Endothelial cell of umbilical vein (primary cell): ENCODE results near the gene SKIL.

Source experiments
- CTCF ChIP-seq, 2 donors: IDR thresholded peaks; 1 replicate in 1 of 2; 2 replicates in 1 of 2; pipeline ENCODE4 v1.5.1; 2011; ENCODE audit warnings: low read length in 2 of 2, mild to moderate bottlenecking in 2 of 2, moderate library complexity in 2 of 2, control low read depth in 1 of 2, inconsistent platforms in 1 of 2, low read depth in 1 of 2; ENCODE audit not compliant: insufficient read depth in 1 of 2; ENCODE audit errors: extremely low read depth in 1 of 2
- FOS ChIP-seq: IDR thresholded peaks from 2 replicates; pipeline ENCODE4 v1.6.1; 2011; ENCODE audit warnings: mild to moderate bottlenecking, low read length, moderate library complexity, borderline replicate concordance; ENCODE audit not compliant: insufficient read depth
- MYC ChIP-seq: IDR thresholded peaks from one replicate; pipeline ENCODE4 v1.6.1; 2011; ENCODE audit warnings: mild to moderate bottlenecking, low read depth, low read length

GRCh38 chr3:170327040-170327808 lies 30.3 kb upstream of the SKIL start:
- TF ChIP-seq MYC: no peak
- no peak for TF ChIP-seq CTCF (IDR thresholded peaks at IDR 0.05; ENCODE audit: extremely low read depth in 1 of 2, insufficient read depth in 1 of 2, low read depth in 1 of 2, low read length in 2 of 2)
- TF ChIP-seq FOS: no peak
